Pancreas (tissue), 10 donors: Measurements from ENCODE around the gene AP1B1. TPM values are rescaled to one million over a fixed set of nuclear protein-coding genes. Genes with fewer than 3 reads are reported as not detected.
A peak's percentile ranks its signal among the peaks of the same experiment; 100 is the strongest.

ENCODE experiments used
- ATAC-seq, 4 donors: fragments of 200-7000 bp; cut with Tn5 transposase; one replicate each; pipeline versions ENCODE4 v1.8.0 to v1.9.1; 2020; ENCODE audit warnings: mild to moderate bottlenecking in 4 of 4, moderate library complexity in 4 of 4
- DNase-seq, 6 donors: peaks; one replicate each; pipeline ENCODE4 v3.0.0-alpha.2; 2020
- FAIRE-seq: peaks from 2 replicates; lab custom pipeline; 2012; peaks lifted over from hg19 to GRCh38; lab: Jason Lieb, UNC
- H3K27ac ChIP-seq, 4 donors: fragments of 200-600 bp; sonication (generic); 1 replicate in 3 of 4; 2 replicates in 1 of 4; pipeline versions ENCODE4 v1.5.0 to v1.8.0; 2020
- H3K27me3 ChIP-seq, 4 donors: fragments of 200-600 bp; one replicate each; pipeline ENCODE4 v1.8.0; 2021
- H3K36me3 ChIP-seq, 3 donors: fragments of 200-600 bp; sonication (generic) in 1 of 3; one replicate each; pipeline versions ENCODE4 v1.5.0 to v1.8.0; 2020 to 2021
- H3K4me1 ChIP-seq, 3 donors: fragments of 200-600 bp; one replicate each; pipeline ENCODE4 v1.8.0; 2021
- H3K4me3 ChIP-seq, 4 donors: fragments of 200-600 bp; sonication (generic) in 2 of 4; one replicate each; pipeline versions ENCODE4 v1.5.0 to v1.8.0; 2020 to 2021
- H3K9me3 ChIP-seq, 4 donors: fragments of 200-600 bp; one replicate each; pipeline ENCODE4 v1.8.0; 2021
- CTCF ChIP-seq, 4 donors: fragments of 200-600 bp; sonication (generic) in 3 of 4; IDR thresholded peaks; one replicate each; pipeline versions ENCODE4 v1.5.0 to v1.8.0; 2021; ENCODE audit warnings: antibody characterized with exemption in 4 of 4
- WGBS, 2 donors: extraction: QIAGEN DNeasy Blood & Tissue Kit; methylation state at CpG; one replicate each; pipeline ENCODE4 v1.1.7; 2013; 5-methylcytosine and 5-hydroxymethylcytosine counted together
- intact Hi-C, 3 donors: fragments of 100-400 bp; cut with DNase I; formaldehyde crosslinking; loops; one replicate each; pipeline versions ENCODE4 v1.11.1 to v1.14.2; 2022
- microRNA-seq, 2 donors: library from miRNA; unstranded; fragments of <30 nt; microRNA quantifications; one replicate each; pipeline versions ENCODE4 to v1.1.0, GENCODE V29; 2019 to 2020
- polyA plus RNA-seq, 2 donors: library from polyadenylated mRNA; stranded (reverse); fragments of 200-250 nt; gene quantifications; one replicate each; pipeline ENCODE4 v1.2.3, GENCODE V29; 2013
- total RNA-seq, 6 donors: library from RNA; stranded (reverse); fragmentation: NEBNext Ultra II Directional in 4 of 6; extraction: Animal tissue kit (Norgen Biotek cat#: 25700) in 4 of 6; gene quantifications; one replicate each; pipeline versions ENCODE4 v1.2.1 to v1.2.4, GENCODE V29; 2021 to 2023
- donor health status: healthy with polysubstance abuse.
- donor health status: DM: no; HTN: no; CAD: no; lungs with moderate emphysema.
- donor health status: DM: no; HTN: no; CAD: no.
- donor health status: control.
- donor health status: control.
- donor health status: Bipolar disorder and iron deficiency.
- donor health status: DM: yes; HTN: yes; CAD: no.
- donor health status: DM: no; HTN: no; CAD: no.
- donor health status: DM: no; HTN: no; CAD: no.
- donor health status: DM: yes; HTN: yes; CAD: no.

AP1B1 gene
- total and polyA plus RNA-seq, 8 donors: 27.5 to 49.9 (median 35.8) TPM

GRCh38 chr22:29284196-29284595 lies 104.2 kb downstream of the AP1B1 start:
- no peaks in the 10 kb centered on the region for H3K9me3 ChIP-seq
- intact Hi-C loops: no loop called here
- TF ChIP-seq CTCF (IDR thresholded peaks at IDR 0.05): no peak
- DNase-seq (no peak), ATAC-seq (no peak), FAIRE-seq (no peak)
- peaks cover 10 to 87% (median 38%) of the 10 kb centered on the region in 3 donors for H3K36me3 ChIP-seq
- H3K4me3 ChIP-seq: no peak overlapping the region
- H3K27ac ChIP-seq: no peak overlapping the region
- H3K27me3 ChIP-seq: no peaks in the 10 kb centered on the region
- WGBS, 2 donors: 90 to 93% methylated on average over 3 of the region's 3 CpGs
- peaks cover 0 to 5% (median 0%) of the 10 kb centered on the region in 3 donors for H3K4me1 ChIP-seq

GRCh38 chr22:29277927-29278326 lies 110.4 kb downstream of the AP1B1 start:
- H3K27me3 ChIP-seq: no peaks in the 10 kb centered on the region
- H3K4me1 ChIP-seq: peaks cover 42 to 46% (median 44%) of the 10 kb centered on the region in 3 donors
- intact Hi-C loops: no loop called here
- H3K9me3 ChIP-seq: no peaks in the 10 kb centered on the region
- H3K27ac ChIP-seq: peak overlapping the region in 2 of 4 donors; percentile 29 to 49
- TF ChIP-seq CTCF (IDR thresholded peaks at IDR 0.05): no peak
- 27 to 40% methylated on average over 1 of the region's 1 CpG for WGBS, 2 donors
- DNase-seq (peak in 3 of 6 donors; percentile 75 to 82 (median 79)), ATAC-seq (peak; percentile 67 to 85 (median 79)), FAIRE-seq (no peak)
- H3K4me3 ChIP-seq: no peak overlapping the region
- H3K36me3 ChIP-seq: peaks cover 4 to 64% (median 24%) of the 10 kb centered on the region in 3 donors

Small RNA genes lying within 50 kb of the gene (microRNA-seq; reads per million reads assigned to microRNA genes)
- gene MIR3653: 54.5 to 87.3 reads per million in 2 donors

Other genes starting within 250 kb of the AP1B1 start
- 10 to 100 TPM in 2 of 6 donors, 1 to 10 TPM in 4; 6.2 to 10.6 (median 8.3) TPM for gene EMID1, start 182.7 kb downstream of the AP1B1 start, total RNA-seq
- gene EMID1, start 182.7 kb downstream of the AP1B1 start, polyA plus RNA-seq: 10 to 100 TPM; 11.7 to 16.8 TPM
- 10 to 100 TPM in 2 of 6 donors, 1 to 10 TPM in 4; 5.4 to 13.2 (median 9.0) TPM for gene RHBDD3, start 120.6 kb downstream of the AP1B1 start, total RNA-seq
- 10 to 100 TPM; 36.2 to 38.2 TPM for gene RHBDD3, start 120.6 kb downstream of the AP1B1 start, polyA plus RNA-seq
- gene EWSR1, start 120.3 kb downstream of the AP1B1 start, total RNA-seq: 100 to 1,000 TPM in 3 of 6 donors, 10 to 100 TPM in 3; 49.2 to 104 (median 87.5) TPM
- gene EWSR1, start 120.3 kb downstream of the AP1B1 start, polyA plus RNA-seq: 100 to 1,000 TPM; 136 to 257 TPM
- 10 to 100 TPM in 1 of 6 donors, 1 to 10 TPM in 5; 5.2 to 10.7 (median 7.8) TPM for gene GAS2L1, start 81.9 kb downstream of the AP1B1 start, total RNA-seq
- gene GAS2L1, start 81.9 kb downstream of the AP1B1 start, polyA plus RNA-seq: 10 to 100 TPM; 11.7 to 13.6 TPM
- under 1 TPM; 0.24 to 0.61 (median 0.50) TPM for gene RASL10A, start 72.9 kb downstream of the AP1B1 start, total RNA-seq
- gene RASL10A, start 72.9 kb downstream of the AP1B1 start, polyA plus RNA-seq: 1 to 10 TPM; 3.7 to 4.4 TPM
- not detected for gene RFPL1, start 50.0 kb upstream of the AP1B1 start, total RNA-seq
- gene RFPL1, start 50.0 kb upstream of the AP1B1 start, polyA plus RNA-seq: under 1 TPM in 1 of 2 donors, not detected in 1; 0.09 TPM
- under 1 TPM; 0.05 to 0.72 (median 0.13) TPM for gene NEFH, start 91.6 kb upstream of the AP1B1 start, total RNA-seq
- under 1 TPM; 0.23 to 0.99 TPM for gene NEFH, start 91.6 kb upstream of the AP1B1 start, polyA plus RNA-seq
- 10 to 100 TPM; 17.1 to 21.7 (median 18.4) TPM for gene THOC5, start 165.2 kb upstream of the AP1B1 start, total RNA-seq
- 10 to 100 TPM; 11.8 to 12.1 TPM for gene THOC5, start 165.2 kb upstream of the AP1B1 start, polyA plus RNA-seq
- 10 to 100 TPM; 13.5 to 24.0 (median 15.7) TPM for gene NIPSNAP1, start 192.5 kb upstream of the AP1B1 start, total RNA-seq
- gene NIPSNAP1, start 192.5 kb upstream of the AP1B1 start, polyA plus RNA-seq: 10 to 100 TPM; 13.4 to 23.7 TPM
- gene NF2, start 215.1 kb upstream of the AP1B1 start, total RNA-seq: 10 to 100 TPM; 14.7 to 33.7 (median 23.2) TPM
- gene NF2, start 215.1 kb upstream of the AP1B1 start, polyA plus RNA-seq: 1 to 10 TPM; 6.5 to 7.5 TPM